ENCODE results near the gene ATL3.

ATL3 gene

DNA sequence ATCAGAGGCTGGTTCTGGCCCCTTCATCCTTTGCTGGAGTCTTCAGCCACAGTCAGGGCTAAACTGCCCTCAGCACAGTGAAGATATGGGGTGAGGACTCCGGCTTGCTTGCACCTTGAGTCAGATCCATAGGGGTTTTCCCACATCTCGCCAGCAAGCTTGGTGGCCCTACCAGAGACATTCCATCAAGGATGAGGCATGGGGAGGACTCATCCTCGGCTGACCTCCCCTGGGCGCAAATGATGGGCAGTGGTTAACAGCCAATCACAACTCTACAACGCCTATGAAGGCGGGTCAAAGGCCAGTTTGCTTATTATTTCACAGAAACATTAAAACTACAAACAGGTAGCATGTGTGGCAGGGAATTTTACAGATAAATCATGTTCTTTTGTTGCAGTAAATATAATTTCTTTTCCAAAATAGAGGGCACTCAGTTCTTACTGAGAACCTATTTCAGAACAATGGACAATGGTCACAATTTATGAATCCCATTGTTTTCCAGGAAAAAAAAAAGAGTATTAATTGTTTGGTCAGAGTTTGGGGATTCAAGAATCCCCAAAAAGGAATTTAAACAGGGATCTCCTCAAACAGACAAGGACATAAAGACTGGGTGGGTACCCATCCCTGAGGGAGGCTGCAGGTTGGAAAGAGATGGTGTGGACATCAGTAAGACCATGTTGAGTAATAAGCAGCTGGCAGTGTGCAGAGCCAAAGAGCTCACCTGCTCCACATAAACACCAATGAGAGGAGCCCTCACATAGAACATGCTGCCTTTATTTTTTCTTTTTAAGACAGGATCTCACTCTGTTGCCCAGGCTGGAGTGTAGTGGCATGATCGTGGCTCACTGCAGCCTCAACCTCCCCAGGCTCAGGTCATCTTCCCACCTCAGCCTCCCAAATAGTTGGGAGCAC is 71.7 kb downstream of the ATL3 start:
- Histone ChIP-seq H3K4me3 (ENCODE audit: low read depth in 1 of 2, low read length in 1 of 2) (no peak overlapping the region), H3K27ac (no peak overlapping the region), H3K36me3 (no peaks in the 10 kb centered on the region)

DNA sequence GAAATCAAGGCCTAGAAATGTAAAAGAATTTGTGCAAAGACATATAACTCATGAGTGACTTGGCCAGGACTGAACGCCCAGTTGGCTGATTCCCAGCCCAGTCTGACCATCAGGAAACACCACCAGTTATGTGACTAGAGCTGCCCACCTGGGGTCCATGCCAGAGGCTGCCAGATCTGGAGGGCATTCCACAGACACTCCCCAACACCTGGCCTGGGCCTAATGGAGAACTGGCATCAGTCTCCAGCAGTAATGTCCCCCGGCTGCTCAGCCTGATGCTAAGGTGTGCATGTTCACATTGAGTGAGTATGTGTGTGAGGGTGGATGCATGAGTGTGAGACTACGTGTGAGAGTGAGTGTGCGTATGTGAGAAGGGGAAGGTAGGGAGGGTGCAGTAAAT is 72.6 kb downstream of the ATL3 start:
- Histone ChIP-seq H3K27me3 (no peaks in the 10 kb centered on the region), H3K4me1 (ENCODE audit: control insufficient read depth in 1 of 2, insufficient read depth in 1 of 2, low read depth in 1 of 2, low read length in 1 of 2) (no peaks in the 10 kb centered on the region), H3K9me3 (no peaks in the 10 kb centered on the region), H3K27ac (no peak overlapping the region), H3K4me3 (ENCODE audit: low read depth in 1 of 2, low read length in 1 of 2) (no peak overlapping the region), H3K36me3 (no peaks in the 10 kb centered on the region)
- TF ChIP-seq, protein P1, sequence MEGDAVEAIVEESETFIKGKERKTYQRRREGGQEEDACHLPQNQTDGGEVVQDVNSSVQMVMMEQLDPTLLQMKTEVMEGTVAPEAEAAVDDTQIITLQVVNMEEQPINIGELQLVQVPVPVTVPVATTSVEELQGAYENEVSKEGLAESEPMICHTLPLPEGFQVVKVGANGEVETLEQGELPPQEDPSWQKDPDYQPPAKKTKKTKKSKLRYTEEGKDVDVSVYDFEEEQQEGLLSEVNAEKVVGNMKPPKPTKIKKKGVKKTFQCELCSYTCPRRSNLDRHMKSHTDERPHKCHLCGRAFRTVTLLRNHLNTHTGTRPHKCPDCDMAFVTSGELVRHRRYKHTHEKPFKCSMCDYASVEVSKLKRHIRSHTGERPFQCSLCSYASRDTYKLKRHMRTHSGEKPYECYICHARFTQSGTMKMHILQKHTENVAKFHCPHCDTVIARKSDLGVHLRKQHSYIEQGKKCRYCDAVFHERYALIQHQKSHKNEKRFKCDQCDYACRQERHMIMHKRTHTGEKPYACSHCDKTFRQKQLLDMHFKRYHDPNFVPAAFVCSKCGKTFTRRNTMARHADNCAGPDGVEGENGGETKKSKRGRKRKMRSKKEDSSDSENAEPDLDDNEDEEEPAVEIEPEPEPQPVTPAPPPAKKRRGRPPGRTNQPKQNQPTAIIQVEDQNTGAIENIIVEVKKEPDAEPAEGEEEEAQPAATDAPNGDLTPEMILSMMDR (IDR thresholded peaks at IDR 0.05), result no peak

More for the DNA sequence above, 71.7 kb downstream of the ATL3 start:
- Histone ChIP-seq H3K9me3 (no peaks in the 10 kb centered on the region), H3K27me3 (no peaks in the 10 kb centered on the region), H3K4me1 (ENCODE audit: control insufficient read depth in 1 of 2, insufficient read depth in 1 of 2, low read depth in 1 of 2, low read length in 1 of 2) (no peaks in the 10 kb centered on the region)
- TF ChIP-seq, protein P1 (IDR thresholded peaks at IDR 0.05), result no peak

DNA sequence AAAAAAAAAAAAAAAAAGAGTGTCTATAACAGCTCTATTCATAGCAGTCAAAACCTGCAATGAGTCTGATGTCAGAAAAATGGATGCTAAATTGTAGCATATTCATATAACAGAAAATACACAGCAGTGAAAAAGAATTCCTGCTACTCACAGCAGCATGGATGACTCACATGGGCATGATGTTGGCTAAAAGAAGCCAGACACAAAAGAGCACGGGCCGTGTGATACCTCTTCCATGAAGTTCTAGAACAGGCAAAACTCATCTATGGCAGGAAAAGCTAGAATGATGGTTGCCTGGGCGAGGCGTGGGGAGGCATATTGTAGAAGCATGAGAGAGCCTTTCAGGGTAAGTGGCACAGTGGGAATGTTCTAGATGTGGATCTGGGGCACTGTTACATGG is 75.9 kb downstream of the ATL3 start:
- Histone ChIP-seq H3K9me3 (no peaks in the 10 kb centered on the region), H3K36me3 (no peaks in the 10 kb centered on the region)
- TF ChIP-seq, protein P1 (IDR thresholded peaks at IDR 0.05), result no peak

GRCh38 chr11:63592975-63593395 is 78.2 kb downstream of the ATL3 start:
- H3K36me3 ChIP-seq, result no peaks in the 10 kb centered on the region
- H3K9me3 ChIP-seq, result no peaks in the 10 kb centered on the region
- TF ChIP-seq, protein P1 (IDR thresholded peaks at IDR 0.05), result no peak
- no peak overlapping the region for H3K4me3 ChIP-seq (ENCODE audit: low read depth in 1 of 2, low read length in 1 of 2)
- H3K4me1 ChIP-seq (ENCODE audit: control insufficient read depth in 1 of 2, insufficient read depth in 1 of 2, low read depth in 1 of 2, low read length in 1 of 2), result no peaks in the 10 kb centered on the region
- H3K27me3 ChIP-seq, result peaks cover 4% of the 10 kb centered on the region
- H3K27ac ChIP-seq, result no peak overlapping the region

More for the DNA sequence above, 75.9 kb downstream of the ATL3 start:
- no peak overlapping the region for H3K4me3 ChIP-seq (ENCODE audit: low read depth in 1 of 2, low read length in 1 of 2)
- no peaks in the 10 kb centered on the region for H3K27me3 ChIP-seq
- H3K27ac ChIP-seq, result no peak overlapping the region
- H3K4me1 ChIP-seq (ENCODE audit: control insufficient read depth in 1 of 2, insufficient read depth in 1 of 2, low read depth in 1 of 2, low read length in 1 of 2), result no peaks in the 10 kb centered on the region

GRCh38 chr11:63590024-63590788 is 81.0 kb downstream of the ATL3 start:
- H3K9me3 ChIP-seq, result no peaks in the 10 kb centered on the region
- TF ChIP-seq, protein P1 (IDR thresholded peaks at IDR 0.05), result no peak
- peaks cover 10% of the 10 kb centered on the region for H3K27me3 ChIP-seq
- no peak overlapping the region for H3K27ac ChIP-seq
- no peaks in the 10 kb centered on the region for H3K4me1 ChIP-seq (ENCODE audit: control insufficient read depth in 1 of 2, insufficient read depth in 1 of 2, low read depth in 1 of 2, low read length in 1 of 2)
- no peaks in the 10 kb centered on the region for H3K36me3 ChIP-seq
- H3K4me3 ChIP-seq (ENCODE audit: low read depth in 1 of 2, low read length in 1 of 2), result no peak overlapping the region
